HG03025 (cell line): ENCODE measurements around the gene LRP1B.

Experiments
- ATAC-seq: cut with Tn5 transposase; IDR thresholded peaks from one replicate; pipeline ENCODE4 v1.9.1; 2021; ENCODE audit warnings: mild to moderate bottlenecking, moderate library complexity; ENCODE audit not compliant: unreplicated experiment, low FRiP score

Gene LRP1B

DNA sequence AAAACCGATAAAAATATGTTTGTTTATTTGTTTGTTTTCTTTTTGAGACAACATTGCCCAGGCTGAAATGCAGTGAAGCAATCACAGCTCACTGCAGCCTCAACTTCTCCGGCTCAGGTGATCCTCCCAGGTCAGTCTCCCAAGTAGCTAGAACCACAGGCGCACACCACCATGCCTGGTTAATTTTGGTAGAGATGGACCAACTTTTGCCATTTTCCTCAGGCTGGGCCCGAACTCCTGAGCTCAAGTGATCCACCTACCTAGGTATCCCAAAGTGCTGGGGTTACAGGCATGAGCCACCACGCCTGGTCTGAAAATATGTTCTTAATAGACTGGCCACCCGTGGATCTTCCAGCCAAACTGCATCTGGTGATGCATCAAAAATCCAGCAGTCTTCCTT lies 1867.9 kb downstream of the LRP1B start:
- ATAC-seq = no peak

- ATAC-seq = no peak
These were observed 1873.0 kb downstream of the LRP1B start for GRCh38 chr2:140257692-140258300.

- ATAC-seq = no peak
These were observed 1874.7 kb downstream of the LRP1B start for GRCh38 chr2:140256080-140256479.

DNA sequence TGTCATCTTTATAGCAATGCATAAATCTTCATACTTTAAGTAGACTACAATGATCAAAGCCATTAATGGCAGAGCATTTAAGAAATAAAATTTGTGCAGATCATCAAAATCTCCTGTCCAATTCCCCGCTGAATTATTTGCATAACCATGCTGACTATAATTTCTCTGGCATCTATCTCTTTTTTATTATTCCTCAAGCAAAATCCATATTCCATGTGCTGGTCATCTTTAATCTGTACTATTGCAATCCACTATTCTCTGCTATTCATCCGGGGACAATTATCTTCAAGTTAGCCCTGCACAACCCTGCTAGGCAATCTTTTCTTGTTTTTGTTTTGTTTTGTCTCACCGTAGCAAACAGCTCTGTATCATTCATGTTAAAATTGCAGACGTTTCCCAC lies 1881.0 kb downstream of the LRP1B start:
- ATAC-seq = no peak

DNA sequence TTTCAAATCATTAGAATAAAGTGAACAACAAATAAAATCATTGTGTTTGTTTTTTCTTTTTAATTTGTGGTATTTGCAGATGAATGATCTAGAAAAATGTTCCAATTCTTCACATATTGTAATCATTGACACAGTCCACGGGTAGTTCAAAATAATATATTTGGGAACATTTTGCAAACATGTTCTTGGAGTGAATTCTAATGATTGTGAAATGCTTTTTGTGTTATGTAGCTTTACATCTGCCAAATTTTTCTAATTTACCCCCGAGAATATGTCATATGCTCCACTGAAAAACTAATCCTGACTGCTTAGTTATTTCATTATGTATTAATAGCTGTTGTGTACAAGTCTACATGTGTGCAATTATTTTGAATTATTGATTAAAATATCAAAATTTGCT lies 1882.2 kb downstream of the LRP1B start:
- no peak for ATAC-seq

DNA sequence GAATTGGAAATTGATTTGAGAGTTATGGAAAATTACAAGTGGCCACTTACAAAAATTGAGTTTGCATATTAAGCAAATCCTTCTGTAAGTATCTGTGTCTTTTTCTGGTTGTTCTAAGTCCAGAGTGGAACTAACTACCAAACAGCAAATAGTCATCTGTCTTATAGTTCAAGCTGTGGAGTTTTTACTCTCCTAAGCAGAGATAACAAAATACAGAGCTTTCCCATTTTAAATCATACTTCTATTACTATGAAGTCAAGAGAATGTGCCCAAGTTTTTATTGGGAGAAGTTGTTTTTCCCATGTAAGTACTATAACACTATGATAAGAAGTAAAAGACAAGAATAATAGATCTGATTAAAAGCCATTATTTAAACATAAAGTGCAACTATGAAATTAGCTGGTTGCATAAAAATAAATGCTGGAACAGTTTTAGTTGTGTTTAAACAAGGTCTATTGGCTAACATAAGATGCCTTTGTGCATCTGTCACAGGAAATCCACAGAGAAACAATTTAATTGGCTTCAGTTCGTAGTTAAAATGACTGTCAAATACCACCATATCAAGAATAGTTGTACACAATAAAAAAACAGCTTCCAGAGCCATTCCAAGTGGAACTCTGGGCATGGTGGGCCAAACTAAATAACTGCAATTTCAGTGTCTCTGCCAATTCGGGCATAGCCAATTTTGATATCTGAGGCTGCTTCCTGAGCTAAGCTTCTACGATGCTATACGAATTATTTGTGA lies 1883.2 kb downstream of the LRP1B start:
- ATAC-seq = no peak

DNA sequence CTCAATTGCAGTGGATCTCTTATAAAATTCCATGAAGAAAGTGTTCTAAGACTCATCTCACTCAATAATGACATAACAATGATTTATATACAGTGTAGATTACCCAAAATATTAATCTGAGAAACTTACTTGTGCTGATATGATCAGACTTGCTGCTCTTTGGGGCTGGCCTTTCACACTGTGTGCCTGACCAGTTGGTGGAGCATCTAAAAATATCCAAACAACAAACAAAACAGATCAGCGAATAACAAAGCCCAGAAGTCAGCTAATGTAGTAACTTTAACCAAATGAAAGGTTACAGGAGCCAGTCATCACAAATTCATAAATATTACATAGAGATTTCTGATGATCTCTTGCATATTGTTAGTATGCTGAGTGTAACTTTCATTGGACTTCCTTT lies 1883.9 kb downstream of the LRP1B start:
- no peak for ATAC-seq

DNA sequence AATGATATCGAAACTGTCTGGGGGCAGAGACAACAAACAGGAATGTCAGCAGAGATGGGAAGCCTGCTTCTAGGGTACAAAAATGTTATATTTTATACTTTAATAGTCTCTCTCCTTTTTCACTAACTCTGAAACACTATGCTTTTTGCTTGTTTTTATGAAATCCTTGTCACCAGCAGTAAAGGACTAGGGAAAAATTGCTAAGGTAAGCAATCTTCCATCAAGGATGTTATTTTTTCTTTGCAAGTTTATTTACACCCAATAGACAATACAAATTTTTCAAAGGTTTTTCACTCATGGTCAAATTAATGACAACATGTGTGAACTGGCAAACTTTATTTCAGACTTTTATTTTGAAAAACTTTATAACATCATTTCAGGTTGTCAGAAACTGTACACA lies 1884.8 kb downstream of the LRP1B start:
- no peak for ATAC-seq

GRCh38 chr2:140242889-140243288 lies 1887.9 kb downstream of the LRP1B start:
- no peak for ATAC-seq

GRCh38 chr2:140234116-140234515 lies 1896.7 kb downstream of the LRP1B start:
- ATAC-seq = no peak

DNA sequence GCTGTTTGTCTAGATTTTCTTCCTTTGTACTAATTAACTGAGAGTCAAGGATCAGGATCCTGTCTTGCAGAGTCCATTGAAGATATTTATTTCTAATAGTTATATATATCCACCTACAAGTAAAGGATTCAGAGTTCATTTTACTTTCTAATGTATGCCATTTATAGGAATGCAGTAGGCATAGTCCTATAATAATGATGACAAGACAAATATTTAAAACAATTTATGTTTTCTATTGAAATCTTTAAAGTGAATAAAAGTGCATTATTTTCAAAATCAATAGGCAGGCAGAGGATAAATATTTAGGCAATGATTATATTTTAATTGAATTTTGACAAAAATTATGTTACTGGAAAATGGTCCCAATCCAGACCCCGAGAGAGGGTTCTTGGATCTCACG lies 1919.9 kb downstream of the LRP1B start:
- no peak for ATAC-seq

GRCh38 chr2:140205093-140205492 lies 1925.7 kb downstream of the LRP1B start:
- ATAC-seq = no peak

DNA sequence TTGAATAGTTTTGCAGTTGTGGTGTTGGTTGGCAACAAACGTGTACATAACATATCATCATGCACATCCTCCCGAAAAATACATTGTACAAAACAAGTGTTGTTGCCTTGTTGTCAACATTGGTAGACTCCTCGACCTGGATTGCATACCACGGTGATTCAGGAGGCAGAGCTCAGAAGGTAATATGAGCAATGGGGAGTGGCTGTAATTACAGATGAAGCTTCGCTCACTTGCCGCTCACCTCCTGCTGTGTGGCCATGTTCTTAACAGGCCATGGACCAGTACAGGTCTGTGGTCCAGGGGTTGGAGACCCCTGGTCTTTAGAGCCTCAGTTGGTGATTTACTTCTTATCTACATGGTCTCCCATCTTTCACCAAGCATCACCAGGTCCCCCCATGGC lies 1927.5 kb downstream of the LRP1B start:
- ATAC-seq = no peak

DNA sequence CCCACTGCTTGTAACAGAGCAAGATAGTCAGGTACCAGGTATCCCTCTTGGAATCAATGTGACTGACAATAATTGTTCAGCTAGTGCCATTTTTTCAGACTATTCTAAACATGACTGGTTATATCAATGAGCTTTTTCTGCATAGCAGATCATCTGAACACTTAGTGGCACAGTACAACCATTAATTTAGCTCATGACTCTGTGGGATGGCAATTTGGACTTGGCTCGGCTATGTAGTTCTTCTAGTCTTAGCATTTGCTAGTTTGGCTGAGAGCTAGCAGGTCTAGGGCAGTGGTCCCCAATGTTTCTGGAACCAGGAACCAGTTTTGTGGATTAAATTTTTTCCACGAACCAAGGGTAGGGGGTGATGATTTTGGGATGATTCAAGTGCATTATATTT lies 1929.2 kb downstream of the LRP1B start:
- no peak for ATAC-seq

- ATAC-seq = peak; percentile 49
These were observed 1930.1 kb downstream of the LRP1B start for GRCh38 chr2:140200764-140201163.

- no peak for ATAC-seq
These were observed 1930.5 kb downstream of the LRP1B start for GRCh38 chr2:140200307-140200706.

DNA sequence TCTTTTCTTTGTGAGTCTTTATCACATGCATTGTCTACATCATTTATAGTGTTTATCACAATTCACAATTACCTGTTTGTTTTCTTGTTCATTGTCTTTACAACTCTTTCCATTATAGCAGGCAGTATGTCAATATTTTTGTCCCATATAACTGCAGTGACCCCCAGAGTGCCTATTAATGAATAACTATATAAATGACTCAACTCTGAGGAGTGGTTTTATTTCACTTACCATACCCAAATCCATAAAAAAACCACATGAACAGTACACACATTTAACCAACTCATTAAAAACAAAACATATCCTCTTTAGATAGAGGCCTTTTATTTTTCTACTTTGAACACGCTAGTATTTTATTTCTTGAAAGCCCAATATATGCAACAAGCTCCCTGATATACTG lies 1931.5 kb downstream of the LRP1B start:
- ATAC-seq = no peak

DNA sequence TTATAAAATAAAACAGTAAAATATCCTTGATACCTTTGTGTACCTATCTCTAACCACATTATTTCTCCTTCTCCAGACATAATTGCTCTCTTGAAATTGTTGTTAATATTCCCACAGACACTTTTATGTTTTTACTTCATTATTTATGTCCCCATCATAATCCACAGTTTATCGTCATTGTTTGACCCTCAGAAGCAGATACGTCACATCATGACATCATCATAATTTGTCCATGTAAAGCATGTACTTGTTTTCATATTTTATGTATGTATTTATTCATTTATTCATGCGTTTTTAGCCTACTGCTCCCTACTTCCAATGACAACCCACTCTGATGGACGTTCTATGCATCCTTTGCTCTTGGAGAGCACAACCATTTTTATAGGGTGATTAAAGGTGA lies 1943.7 kb downstream of the LRP1B start:
- ATAC-seq = no peak

- ATAC-seq = no peak
These were observed 1944.5 kb downstream of the LRP1B start for GRCh38 chr2:140186313-140186712.

DNA sequence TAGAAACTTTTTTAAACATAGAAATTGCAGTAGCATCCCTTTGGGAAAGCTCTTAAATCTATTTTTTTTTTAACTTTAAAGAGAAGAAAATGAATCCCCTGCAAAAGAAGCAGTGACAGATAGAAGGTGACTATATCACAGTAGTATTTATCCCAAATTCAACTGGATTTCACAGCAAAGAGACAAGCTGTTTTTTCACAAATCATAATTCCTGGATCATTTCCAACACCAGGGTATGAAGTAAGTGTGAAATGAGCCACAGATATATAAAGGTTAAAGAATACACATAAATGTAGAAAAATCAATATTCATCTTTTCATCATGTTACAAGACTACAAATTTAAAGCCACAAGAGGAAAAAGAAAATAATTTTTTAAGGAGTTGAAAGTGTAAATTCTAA lies 1945.7 kb downstream of the LRP1B start:
- no peak for ATAC-seq

DNA sequence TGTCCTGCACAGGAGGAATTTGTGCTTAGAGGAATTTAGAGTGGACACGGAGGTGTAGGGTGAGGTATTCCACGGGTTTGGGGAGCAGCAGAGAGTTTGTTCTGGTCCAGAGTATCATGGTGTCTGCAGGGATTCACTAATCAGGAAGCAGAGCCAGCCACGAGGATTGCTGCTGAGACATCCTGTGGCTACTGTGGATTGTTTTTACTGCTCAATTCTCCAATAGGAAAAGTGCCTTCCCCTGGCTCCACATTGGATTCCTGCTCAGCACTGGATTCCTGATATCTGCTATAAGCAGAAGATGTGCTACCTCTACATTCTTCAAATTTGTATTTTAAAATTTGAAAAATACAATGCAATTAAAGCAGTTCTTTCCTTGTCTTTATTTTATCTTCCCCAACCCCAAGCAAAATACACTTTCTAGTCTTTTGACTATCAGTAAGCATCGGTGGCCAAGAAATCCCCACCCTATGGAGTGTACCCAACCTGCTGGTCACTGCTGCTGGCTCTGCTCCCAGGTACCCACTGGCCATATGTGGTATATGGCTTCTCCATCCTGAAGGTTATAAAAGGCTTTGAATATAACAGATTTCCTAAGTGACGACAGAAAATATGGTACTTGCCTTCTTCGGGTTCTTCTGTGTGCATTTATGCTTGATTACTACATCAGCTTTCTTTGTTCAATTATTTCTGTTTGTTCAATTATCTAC lies 1947.6 kb downstream of the LRP1B start:
- no peak for ATAC-seq
